IPS DF 6.9 (cell line): ENCODE data around the gene RAB11FIP3.
A peak's percentile ranks its signal among the peaks of the same experiment; 100 is the strongest.

Experiments
- DNase-seq: peaks from one replicate; pipeline ENCODE4 v3.0.0-alpha.2; 2013; ENCODE audit warnings: low read depth, low spot score
- H3K27ac ChIP-seq: one replicate; pipeline ENCODE4 v1.5.1; 2013; ENCODE audit warnings: low read length, control low read depth
- H3K27me3 ChIP-seq: 2 replicates; pipeline ENCODE4 v1.6.1; 2013; ENCODE audit warnings: mild to moderate bottlenecking, low read length; ENCODE audit not compliant: control insufficient read depth, insufficient read depth
- H3K36me3 ChIP-seq: 2 replicates; pipeline ENCODE4 v1.6.1; 2013; ENCODE audit warnings: low read length; ENCODE audit not compliant: control insufficient read depth, insufficient read depth
- H3K4me1 ChIP-seq: 2 replicates; pipeline ENCODE4 v1.6.1; 2013; ENCODE audit warnings: low read length; ENCODE audit not compliant: control insufficient read depth, insufficient read depth
- H3K4me3 ChIP-seq: 2 replicates; pipeline ENCODE4 v1.5.1; 2013; ENCODE audit warnings: mild to moderate bottlenecking, low read length
- H3K9me3 ChIP-seq: 2 replicates; pipeline ENCODE4 v1.6.1; 2013; ENCODE audit warnings: low read length, inconsistent platforms; ENCODE audit not compliant: control insufficient read depth, insufficient read depth
- WGBS: extraction: QIAGEN DNeasy Blood & Tissue Kit; methylation state at CpG from one replicate; pipeline ENCODE4 v1.1.7; 2013; ENCODE audit warnings: mixed read lengths, missing lambda C conversion rate; ENCODE audit not compliant: insufficient read length, insufficient coverage; 5-methylcytosine and 5-hydroxymethylcytosine counted together

The RAB11FIP3 gene

GRCh38 chr16:396605-397004 is 28.8 kb upstream of the RAB11FIP3 start:
- Histone ChIP-seq H3K27ac (no peak overlapping the region), H3K9me3 (no peaks in the 10 kb centered on the region), H3K27me3 (no peaks in the 10 kb centered on the region), H3K36me3 (peaks cover 15% of the 10 kb centered on the region), H3K4me1 (peaks cover 4% of the 10 kb centered on the region; the same call in 1 of the 2 replicates), H3K4me3 (peak overlapping the region; percentile 31; the same call in 1 of the 2 replicates)
- WGBS = no CpG with 5 or more reads among the region's 22 CpGs
- DNase-seq = no peak

GRCh38 chr16:397135-397661 is 28.3 kb upstream of the RAB11FIP3 start, which contains the start of gene NME4:
TSS of gene NME4 (plus strand) at chr16:397199. CDS start at chr16:397223, 24 bp downstream.
- peaks cover 4% of the 10 kb centered on the region; the same call in 1 of the 2 replicates for H3K4me1 ChIP-seq
- no peaks in the 10 kb centered on the region for H3K9me3 ChIP-seq
- peak within 1 kb of the TSS; percentile 91; the same call in 1 of the 2 replicates for H3K4me3 ChIP-seq
- H3K27me3 ChIP-seq = no peaks in the 10 kb centered on the region
- no peak for DNase-seq
- no CpG with 5 or more reads among the region's 75 CpGs for WGBS
- H3K27ac ChIP-seq = no peak within 1 kb of the TSS
- peaks cover 15% of the 10 kb centered on the region for H3K36me3 ChIP-seq

GRCh38 chr16:397736-398332 is 27.6 kb upstream of the RAB11FIP3 start:
- Histone ChIP-seq H3K36me3 (peaks cover 15% of the 10 kb centered on the region), H3K4me3 (no peak overlapping the region), H3K9me3 (no peaks in the 10 kb centered on the region), H3K27ac (no peak overlapping the region), H3K4me1 (peaks cover 4% of the 10 kb centered on the region; the same call in 1 of the 2 replicates), H3K27me3 (no peaks in the 10 kb centered on the region)
- WGBS = no CpG with 5 or more reads among the region's 29 CpGs
- DNase-seq = no peak

DNA sequence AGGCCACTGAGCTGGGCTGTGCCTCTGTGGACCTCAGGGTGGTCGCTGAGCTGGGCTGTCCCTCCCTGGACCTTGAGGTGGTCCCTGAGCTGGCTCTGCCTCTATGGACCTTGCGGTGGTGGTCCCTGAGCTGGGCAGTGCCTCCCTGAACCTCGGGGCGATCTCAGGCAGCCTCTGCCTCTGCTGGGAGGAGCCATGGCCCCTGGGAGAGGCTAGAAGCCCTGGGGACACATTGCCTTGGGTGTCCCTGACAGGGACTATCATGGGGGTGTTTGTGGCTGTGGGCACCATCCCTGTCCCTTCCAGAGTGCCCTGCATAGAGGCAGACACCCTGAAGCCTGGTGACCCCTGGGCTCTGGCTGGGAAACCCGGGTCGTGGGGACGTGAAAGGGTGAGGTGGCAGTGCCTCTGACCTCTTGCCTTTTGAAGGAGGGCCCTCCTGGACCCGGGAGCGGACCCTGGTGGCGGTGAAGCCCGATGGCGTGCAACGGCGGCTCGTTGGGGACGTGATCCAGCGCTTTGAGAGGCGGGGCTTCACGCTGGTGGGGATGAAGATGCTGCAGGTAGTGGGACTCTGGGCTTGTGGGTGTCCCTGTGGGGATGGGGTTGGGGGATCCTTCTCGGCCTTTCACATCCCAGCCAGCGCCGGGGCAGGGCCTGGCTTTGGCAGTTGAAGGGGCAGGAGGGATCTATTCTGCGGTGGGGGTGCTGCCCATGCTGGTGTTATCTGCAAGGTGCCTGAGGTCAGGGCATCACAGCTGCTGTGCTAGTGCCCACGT is 26.7 kb upstream of the RAB11FIP3 start:
- no peaks in the 10 kb centered on the region for H3K9me3 ChIP-seq
- WGBS = no CpG with 5 or more reads among the region's 24 CpGs
- no peak overlapping the region for H3K27ac ChIP-seq
- peaks cover 15% of the 10 kb centered on the region for H3K36me3 ChIP-seq
- no peaks in the 10 kb centered on the region for H3K27me3 ChIP-seq
- no peak for DNase-seq
- no peak overlapping the region for H3K4me3 ChIP-seq
- H3K4me1 ChIP-seq = peaks cover 4% of the 10 kb centered on the region; the same call in 1 of the 2 replicates

GRCh38 chr16:399340-400019 is 26.0 kb upstream of the RAB11FIP3 start:
- WGBS = no CpG with 5 or more reads among the region's 22 CpGs
- no peaks in the 10 kb centered on the region for H3K9me3 ChIP-seq
- H3K4me3 ChIP-seq = no peak overlapping the region
- peaks cover 15% of the 10 kb centered on the region for H3K36me3 ChIP-seq
- DNase-seq = no peak
- H3K4me1 ChIP-seq = peaks cover 4% of the 10 kb centered on the region; the same call in 1 of the 2 replicates
- no peak overlapping the region for H3K27ac ChIP-seq
- no peaks in the 10 kb centered on the region for H3K27me3 ChIP-seq

DNA sequence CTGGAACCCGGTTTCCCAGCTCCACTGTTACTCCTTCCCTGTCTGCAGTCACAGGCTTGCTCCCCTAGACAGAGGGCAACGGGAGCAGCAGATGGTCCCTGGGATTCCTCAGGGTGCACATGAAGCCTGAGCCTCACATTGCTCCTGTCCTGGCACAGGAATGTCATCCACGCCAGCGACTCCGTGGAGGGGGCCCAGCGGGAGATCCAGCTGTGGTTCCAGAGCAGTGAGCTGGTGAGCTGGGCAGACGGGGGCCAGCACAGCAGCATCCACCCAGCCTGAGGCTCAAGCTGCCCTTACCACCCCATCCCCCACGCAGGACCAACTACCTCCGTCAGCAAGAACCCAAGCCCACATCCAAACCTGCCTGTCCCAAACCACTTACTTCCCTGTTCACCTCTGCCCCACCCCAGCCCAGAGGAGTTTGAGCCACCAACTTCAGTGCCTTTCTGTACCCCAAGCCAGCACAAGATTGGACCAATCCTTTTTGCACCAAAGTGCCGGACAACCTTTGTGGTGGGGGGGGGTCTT is 25.3 kb upstream of the RAB11FIP3 start:
- no CpG with 5 or more reads among the region's 10 CpGs for WGBS
- DNase-seq = no peak
- Histone ChIP-seq H3K27me3 (no peaks in the 10 kb centered on the region), H3K4me3 (no peak overlapping the region), H3K9me3 (no peaks in the 10 kb centered on the region), H3K4me1 (peaks cover 4% of the 10 kb centered on the region; the same call in 1 of the 2 replicates), H3K36me3 (peaks cover 15% of the 10 kb centered on the region), H3K27ac (no peak overlapping the region)

- H3K27ac ChIP-seq = no peak within 1 kb of the TSS
- H3K4me3 ChIP-seq = peak within 1 kb of the TSS; percentile 96
- DNase-seq = no peak
- H3K4me1 ChIP-seq = peaks cover 4% of the 10 kb centered on the region; the same call in 1 of the 2 replicates
- peaks cover 15% of the 10 kb centered on the region for H3K36me3 ChIP-seq
- H3K27me3 ChIP-seq = no peaks in the 10 kb centered on the region
- no peaks in the 10 kb centered on the region for H3K9me3 ChIP-seq
- WGBS = no CpG with 5 or more reads among the region's 91 CpGs
Measured at GRCh38 chr16:401468-402348, 23.7 kb upstream of the RAB11FIP3 start, which contains the start of gene DECR2. TSS of gene DECR2 (plus strand) at chr16:401885. CDS start at chr16:401964, 79 bp downstream.

DNA sequence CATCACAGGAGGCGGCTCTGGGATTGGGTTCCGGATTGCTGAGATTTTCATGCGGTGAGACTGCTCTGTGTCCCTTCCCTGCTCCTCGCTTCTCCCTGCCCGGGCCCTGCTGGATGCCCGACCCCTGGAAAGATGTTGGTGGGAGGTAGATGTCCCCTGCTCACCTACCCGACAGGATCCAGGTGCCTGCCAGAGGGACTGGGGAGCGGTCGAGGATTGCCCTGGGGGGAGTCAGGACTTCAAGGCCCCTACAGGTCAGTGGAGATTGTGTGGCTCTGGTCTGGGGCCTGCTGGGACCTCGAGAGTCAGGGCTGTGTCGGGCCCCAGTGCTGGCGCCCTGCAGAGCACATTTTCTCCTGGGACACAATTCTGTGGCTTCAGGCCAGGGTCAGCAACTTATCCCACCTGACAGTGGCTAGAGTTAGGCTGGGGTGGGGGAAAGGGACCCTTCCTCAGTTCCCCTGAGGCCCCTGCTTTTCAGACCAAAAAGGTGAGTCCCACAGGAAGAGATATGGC is 20.4 kb upstream of the RAB11FIP3 start:
- Histone ChIP-seq H3K27ac (no peak overlapping the region), H3K4me3 (no peak overlapping the region), H3K36me3 (peaks cover 5% of the 10 kb centered on the region; the same call in 1 of the 2 replicates), H3K4me1 (no peaks in the 10 kb centered on the region), H3K27me3 (no peaks in the 10 kb centered on the region), H3K9me3 (no peaks in the 10 kb centered on the region)
- no CpG with 5 or more reads among the region's 12 CpGs for WGBS
- DNase-seq = no peak
